Vagina (tissue), 2 donors: ENCODE data around the gene RNF223. TPM values are rescaled to one million over a fixed set of nuclear protein-coding genes. Genes with fewer than 3 reads are reported as not detected.

Source experiments
- DNase-seq, 2 donors: peaks; one replicate each; pipeline ENCODE4 v3.0.0-alpha.2; 2017; ENCODE audit errors: extremely low spot score in 2 of 2
- H3K27ac ChIP-seq: fragments of 200-600 bp; sonication (generic); one replicate; pipeline ENCODE4 v1.5.1; 2019
- H3K27me3 ChIP-seq: fragments of 200-600 bp; sonication (generic); one replicate; pipeline ENCODE4 v1.5.1; 2019
- H3K36me3 ChIP-seq, 2 donors: fragments of 200-600 bp; sonication (generic); one replicate each; pipeline ENCODE4 v1.5.1; 2017 to 2019
- H3K4me1 ChIP-seq: fragments of 200-600 bp; sonication (generic); one replicate; pipeline ENCODE4 v1.5.1; 2019
- H3K4me3 ChIP-seq, 2 donors: fragments of 200-600 bp; sonication (generic); 1 replicate in 1 of 2; 2 replicates in 1 of 2; pipeline ENCODE4 v1.5.1; 2016 to 2019
- H3K9me3 ChIP-seq: fragments of 200-600 bp; sonication (generic); one replicate; pipeline ENCODE4 v1.5.1; 2019
- CTCF ChIP-seq, 3 experiments: fragments of 450-650 bp in 2 of 3; fragments of 200-600 bp in 1 of 3; sonication (generic) in 1 of 3; IDR thresholded peaks; one replicate each; pipeline ENCODE4 v1.5.1; 2017 to 2019; ENCODE audit warnings: antibody characterized with exemption in 3 of 3, mild to moderate bottlenecking in 2 of 3, moderate library complexity in 2 of 3
- POLR2A ChIP-seq, 2 donors: fragments of 450-650 bp; IDR thresholded peaks; one replicate each; pipeline ENCODE4 v1.6.1; 2017; ENCODE audit warnings: antibody characterized with exemption in 2 of 2, mild to moderate bottlenecking in 2 of 2, moderate library complexity in 2 of 2
- POLR2AphosphoS5 ChIP-seq, 2 donors: sonication (generic); formaldehyde crosslinking; IDR thresholded peaks; one replicate each; pipeline ENCODE4 v1.9.0; 2017; ENCODE audit warnings: antibody characterized with exemption in 2 of 2, mild to moderate bottlenecking in 2 of 2, low read depth in 1 of 2; ENCODE audit not compliant: insufficient read depth in 1 of 2
- intact Hi-C: fragments of 100-400 bp; cut with DNase I; formaldehyde crosslinking; loops from one replicate; pipeline ENCODE4 v1.15.1; 2023
- total RNA-seq: library from RNA; depleted of rRNA; stranded (reverse); fragments of >200 nt; gene quantifications from one replicate; pipeline ENCODE4 v1.2.3, GENCODE V29; 2016

The RNF223 gene
- total RNA-seq, 1 donor from 2014 or later = 4.9 TPM

- Histone ChIP-seq H3K4me3 (no peak overlapping the region), H3K27ac (no peak overlapping the region), H3K27me3 (no peaks in the 10 kb centered on the region), H3K4me1 (no peaks in the 10 kb centered on the region), H3K9me3 (no peaks in the 10 kb centered on the region), H3K36me3 (peaks cover 0 to 10% of the 10 kb centered on the region in 2 donors)
- DNase-seq = no peak
- no peak for TF ChIP-seq CTCF (IDR thresholded peaks at IDR 0.05)
- TF ChIP-seq POLR2A (IDR thresholded peaks at IDR 0.05) = no peak
- no peak for TF ChIP-seq POLR2AphosphoS5 (IDR thresholded peaks at IDR 0.05; ENCODE audit: insufficient read depth in 1 of 2, low read depth in 1 of 2)
- intact Hi-C loops = no loop called here
Observed at GRCh38 chr1:1050577-1051052, 23.5 kb downstream of the RNF223 start.

GRCh38 chr1:1049318-1050165 is 24.6 kb downstream of the RNF223 start:
- Histone ChIP-seq H3K27ac (no peak overlapping the region), H3K27me3 (no peaks in the 10 kb centered on the region), H3K9me3 (no peaks in the 10 kb centered on the region), H3K4me3 (no peak overlapping the region), H3K36me3 (peaks cover 0 to 16% of the 10 kb centered on the region in 2 donors), H3K4me1 (no peaks in the 10 kb centered on the region)
- intact Hi-C loops = no loop called here
- DNase-seq = no peak
- TF ChIP-seq POLR2A (IDR thresholded peaks at IDR 0.05) (no peak), CTCF (IDR thresholded peaks at IDR 0.05) (no peak), POLR2AphosphoS5 (IDR thresholded peaks at IDR 0.05; ENCODE audit: insufficient read depth in 1 of 2, low read depth in 1 of 2) (no peak)

- no peaks in the 10 kb centered on the region for H3K9me3 ChIP-seq
- TF ChIP-seq POLR2A (IDR thresholded peaks at IDR 0.05) = no peak
- H3K4me3 ChIP-seq = no peak overlapping the region
- H3K27ac ChIP-seq = no peak overlapping the region
- no peaks in the 10 kb centered on the region for H3K27me3 ChIP-seq
- no peaks in the 10 kb centered on the region for H3K4me1 ChIP-seq
- DNase-seq = no peak
- intact Hi-C loops = no loop called here
- H3K36me3 ChIP-seq = peaks cover 0 to 16% of the 10 kb centered on the region in 2 donors
Observed at GRCh38 chr1:1048765-1049164, 25.3 kb downstream of the RNF223 start.

DNA sequence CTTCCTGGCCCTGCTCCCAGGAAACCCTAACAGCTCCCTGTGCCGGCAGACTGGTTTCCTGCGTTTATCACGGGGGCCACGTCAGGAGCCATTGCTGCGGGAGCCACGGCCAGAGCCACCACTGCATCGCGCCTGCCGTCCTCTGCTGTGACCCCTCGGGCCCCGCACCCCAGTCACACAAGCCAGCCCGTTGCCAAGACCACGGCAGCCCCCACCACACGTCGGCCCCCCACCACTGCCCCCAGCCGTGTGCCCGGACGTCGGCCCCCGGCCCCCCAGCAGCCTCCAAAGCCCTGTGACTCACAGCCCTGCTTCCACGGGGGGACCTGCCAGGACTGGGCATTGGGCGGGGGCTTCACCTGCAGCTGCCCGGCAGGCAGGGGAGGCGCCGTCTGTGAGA is 26.1 kb downstream of the RNF223 start:
- Histone ChIP-seq H3K4me1 (no peaks in the 10 kb centered on the region), H3K27me3 (no peaks in the 10 kb centered on the region), H3K27ac (no peak overlapping the region), H3K4me3 (no peak overlapping the region), H3K36me3 (peaks cover 0 to 16% of the 10 kb centered on the region in 2 donors), H3K9me3 (no peaks in the 10 kb centered on the region)
- intact Hi-C loops = no loop called here
- no peak for DNase-seq
- TF ChIP-seq POLR2A (IDR thresholded peaks at IDR 0.05) (no peak), CTCF (IDR thresholded peaks at IDR 0.05) (no peak), POLR2AphosphoS5 (IDR thresholded peaks at IDR 0.05; ENCODE audit: insufficient read depth in 1 of 2, low read depth in 1 of 2) (no peak)

GRCh38 chr1:1047407-1047806 is 26.7 kb downstream of the RNF223 start:
- H3K36me3 ChIP-seq = peaks cover 0 to 16% of the 10 kb centered on the region in 2 donors

More at GRCh38 chr1:1047407-1047806, 26.7 kb downstream of the RNF223 start:
- intact Hi-C loops = no loop called here
- Histone ChIP-seq H3K4me3 (no peak overlapping the region), H3K9me3 (no peaks in the 10 kb centered on the region), H3K27me3 (no peaks in the 10 kb centered on the region), H3K27ac (no peak overlapping the region), H3K4me1 (no peaks in the 10 kb centered on the region)
- TF ChIP-seq POLR2AphosphoS5 (IDR thresholded peaks at IDR 0.05; ENCODE audit: insufficient read depth in 1 of 2, low read depth in 1 of 2) (no peak), CTCF (IDR thresholded peaks at IDR 0.05) (no peak), POLR2A (IDR thresholded peaks at IDR 0.05) (no peak)
- no peak for DNase-seq
